ENCODE measurements around the gene TPD52L3. TPM values are rescaled to one million over a fixed set of nuclear protein-coding genes. Genes with fewer than 3 reads are reported as not detected.

Gene TPD52L3
- total RNA-seq: not detected

DNA sequence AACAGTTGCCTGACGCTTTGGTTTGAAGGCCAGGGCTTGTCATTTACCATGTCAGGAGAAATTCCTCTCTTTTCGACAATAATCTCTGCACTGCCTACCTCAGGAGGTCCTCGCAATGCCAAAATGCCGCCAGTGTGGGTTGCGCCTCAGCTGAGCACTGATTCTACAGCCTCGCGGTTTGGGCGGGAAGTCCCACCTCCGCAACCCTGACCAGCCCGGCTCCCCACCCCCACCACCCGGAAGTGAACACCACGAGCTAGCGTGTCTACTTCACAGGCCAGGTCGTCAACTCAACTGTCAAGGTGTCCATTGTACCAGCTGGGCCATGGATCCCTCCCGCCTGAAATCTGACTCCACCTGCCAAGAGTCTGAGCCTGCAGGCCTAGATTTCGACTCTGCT lies at the start of gene TPD52L3:
TSS of gene TPD52L3 (plus strand) at position 273 of the 400 bp plus-strand sequence. CDS start 221 bp downstream, outside the sequence.

Other genes starting within 250 kb of the TPD52L3 start
- gene IL33, start 112.6 kb upstream of the TPD52L3 start, total RNA-seq: 12.8 TPM
- gene UHRF2, start 84.8 kb downstream of the TPD52L3 start, total RNA-seq: 158 TPM